Kidney epithelial cell (primary cell): ENCODE measurements around the gene FRY. TPM values are rescaled to one million over a fixed set of nuclear protein-coding genes. Genes with fewer than 3 reads are reported as not detected.
"Not testable (repeated sequence)": the region's sequence is repeated elsewhere in the genome, so short reads cannot be mapped to it uniquely, and the experiment has no call there.

Source experiments
- DNase-seq: peaks from one replicate; pipeline ENCODE4 v3.0.0-alpha.2; 2010; ENCODE audit warnings: low read depth
- H3K27me3 ChIP-seq: 2 replicates; pipeline ENCODE4 v1.6.0; 2011; ENCODE audit warnings: low read length; ENCODE audit not compliant: control insufficient read depth, insufficient read depth
- H3K36me3 ChIP-seq: 2 replicates; pipeline ENCODE4 v1.5.1; 2011; ENCODE audit warnings: low read length; ENCODE audit not compliant: control insufficient read depth, insufficient read depth
- H3K4me3 ChIP-seq: 2 replicates; pipeline ENCODE4 v1.5.1; 2011; ENCODE audit warnings: low read depth, mild to moderate bottlenecking, control low read depth, low read length
- total RNA-seq: library from RNA; depleted of rRNA; stranded (reverse); fragments of >200 nt; gene quantifications from 2 replicates; pipeline ENCODE4 v1.2.3, GENCODE V29; 2015
- TF ChIP-seq, protein P1 (sequence below): IDR thresholded peaks from 2 replicates; pipeline ENCODE4 v1.5.1; 2011; ENCODE audit warnings: mild to moderate bottlenecking, moderate library complexity, low read length, control low read depth, inconsistent platforms; ENCODE audit not compliant: insufficient read depth, poor library complexity, severe bottlenecking

Gene FRY
- total RNA-seq = 4.9 and 6.7 TPM in 2 replicates

DNA sequence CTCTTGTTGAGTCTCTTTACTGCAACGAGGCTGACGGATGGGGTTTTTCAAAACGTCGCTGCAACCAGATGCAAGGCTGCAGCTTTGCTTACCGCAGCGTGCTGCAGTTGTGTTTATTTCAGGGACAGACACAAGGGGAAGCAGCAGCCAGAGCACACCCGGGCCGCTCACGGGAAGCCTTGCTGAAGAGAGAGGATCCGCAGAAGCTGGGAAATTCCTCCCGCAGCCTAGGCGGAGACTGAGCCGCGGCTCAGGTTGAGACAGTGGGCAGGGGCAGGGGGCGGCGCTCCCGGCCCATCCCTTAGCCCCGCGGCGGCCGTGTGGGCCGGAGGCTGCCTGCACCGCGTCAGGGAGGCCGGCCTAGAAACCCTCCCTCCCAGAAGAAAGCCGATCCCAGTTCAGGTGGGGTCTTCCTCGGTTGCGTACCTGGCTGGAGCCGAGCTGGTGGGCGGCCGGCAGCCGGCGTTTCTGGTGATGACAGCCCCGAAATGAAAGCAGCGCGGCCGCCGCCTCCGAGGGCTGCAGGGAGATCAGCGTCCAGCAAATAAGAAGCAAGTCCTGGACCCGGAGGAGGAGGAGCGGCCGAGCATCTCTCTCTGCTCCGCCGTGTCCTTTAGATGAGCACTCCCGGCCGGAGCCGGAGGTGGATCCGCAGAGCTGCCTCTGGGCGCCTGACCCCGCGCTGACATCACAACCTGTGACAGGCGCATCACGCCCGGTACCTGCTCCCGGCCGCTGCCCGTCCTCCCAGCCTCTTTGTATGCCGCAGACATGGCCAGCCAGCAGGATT lies at the start of gene FRY:
TSS of gene FRY (plus strand) at position 750 of the 790 bp plus-strand sequence. CDS start at position 772, 22 bp downstream.
- Histone ChIP-seq H3K36me3 (no peaks in the 10 kb centered on the region), H3K27me3 (no peaks in the 10 kb centered on the region), H3K4me3 (peak within 1 kb of the TSS; percentile 67)
- TF ChIP-seq, protein P1, sequence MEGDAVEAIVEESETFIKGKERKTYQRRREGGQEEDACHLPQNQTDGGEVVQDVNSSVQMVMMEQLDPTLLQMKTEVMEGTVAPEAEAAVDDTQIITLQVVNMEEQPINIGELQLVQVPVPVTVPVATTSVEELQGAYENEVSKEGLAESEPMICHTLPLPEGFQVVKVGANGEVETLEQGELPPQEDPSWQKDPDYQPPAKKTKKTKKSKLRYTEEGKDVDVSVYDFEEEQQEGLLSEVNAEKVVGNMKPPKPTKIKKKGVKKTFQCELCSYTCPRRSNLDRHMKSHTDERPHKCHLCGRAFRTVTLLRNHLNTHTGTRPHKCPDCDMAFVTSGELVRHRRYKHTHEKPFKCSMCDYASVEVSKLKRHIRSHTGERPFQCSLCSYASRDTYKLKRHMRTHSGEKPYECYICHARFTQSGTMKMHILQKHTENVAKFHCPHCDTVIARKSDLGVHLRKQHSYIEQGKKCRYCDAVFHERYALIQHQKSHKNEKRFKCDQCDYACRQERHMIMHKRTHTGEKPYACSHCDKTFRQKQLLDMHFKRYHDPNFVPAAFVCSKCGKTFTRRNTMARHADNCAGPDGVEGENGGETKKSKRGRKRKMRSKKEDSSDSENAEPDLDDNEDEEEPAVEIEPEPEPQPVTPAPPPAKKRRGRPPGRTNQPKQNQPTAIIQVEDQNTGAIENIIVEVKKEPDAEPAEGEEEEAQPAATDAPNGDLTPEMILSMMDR = peak; percentile 17
- no peak for DNase-seq

DNA sequence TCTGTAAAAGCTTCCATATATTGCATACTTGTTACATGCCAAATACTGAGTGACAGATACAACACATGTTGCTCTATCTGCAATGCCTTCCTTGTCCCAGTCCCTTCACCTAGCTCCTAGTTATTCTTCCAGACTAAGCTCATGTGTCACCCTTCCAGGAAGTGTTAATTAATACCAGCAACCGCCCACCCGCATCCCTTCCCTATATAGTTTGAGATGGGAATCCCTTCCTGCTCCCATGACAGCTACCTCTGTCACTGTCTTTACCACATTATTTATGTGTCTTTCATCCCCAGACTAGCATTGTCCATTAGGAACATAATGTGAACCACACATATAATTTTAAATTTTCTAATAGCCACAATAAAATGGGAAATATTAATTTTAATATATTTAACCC lies 49.5 kb upstream of the FRY start:
- no peak overlapping the region for H3K4me3 ChIP-seq
- no peaks in the 10 kb centered on the region for H3K27me3 ChIP-seq
- H3K36me3 ChIP-seq = no peaks in the 10 kb centered on the region
- DNase-seq = no peak
- TF ChIP-seq, protein P1 = no peak

DNA sequence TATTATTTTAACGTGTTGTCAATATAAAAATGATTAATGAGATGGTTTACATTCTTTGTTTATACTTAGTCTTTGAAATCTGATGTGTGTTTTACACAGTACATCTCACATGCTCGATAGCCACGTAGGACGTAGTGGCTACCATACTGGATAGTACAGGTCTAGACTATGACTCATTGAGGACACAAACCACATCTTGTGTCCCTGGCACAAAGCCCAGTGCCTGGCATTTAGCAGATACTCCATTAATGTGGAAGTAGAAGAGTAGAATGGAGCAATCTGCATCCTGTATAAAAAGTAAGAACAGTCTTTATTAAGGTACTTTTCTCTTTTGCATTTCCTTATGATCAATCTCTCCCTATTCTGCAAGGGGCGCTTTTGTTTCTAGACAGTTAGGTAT lies 49.0 kb upstream of the FRY start:
- Histone ChIP-seq H3K4me3 (no peak overlapping the region), H3K27me3 (no peaks in the 10 kb centered on the region), H3K36me3 (no peaks in the 10 kb centered on the region)
- DNase-seq = peak; percentile 96
- TF ChIP-seq, protein P1 = no peak

DNA sequence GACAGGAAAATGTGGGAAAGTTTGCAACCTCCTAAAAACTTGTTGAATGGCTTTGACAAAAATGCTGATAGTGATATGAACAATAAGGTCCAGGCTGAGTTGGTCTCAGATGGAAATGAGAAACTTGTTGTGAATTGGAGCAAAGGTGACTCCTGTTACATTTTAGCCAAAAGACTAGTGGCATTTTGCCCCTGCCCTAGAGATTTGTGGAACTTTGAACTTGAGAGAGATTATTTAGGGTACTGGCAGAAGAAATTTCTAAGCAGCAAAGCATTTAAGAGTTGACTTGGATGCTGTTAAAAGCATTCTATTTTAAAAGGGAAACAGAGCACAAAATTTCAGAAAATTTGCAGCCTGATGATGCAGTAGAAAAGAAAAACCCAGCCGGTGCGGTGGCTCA lies 47.9 kb upstream of the FRY start:
- not testable (repeated sequence) for DNase-seq, H3K4me3 ChIP-seq, H3K27me3 ChIP-seq, H3K36me3 ChIP-seq

DNA sequence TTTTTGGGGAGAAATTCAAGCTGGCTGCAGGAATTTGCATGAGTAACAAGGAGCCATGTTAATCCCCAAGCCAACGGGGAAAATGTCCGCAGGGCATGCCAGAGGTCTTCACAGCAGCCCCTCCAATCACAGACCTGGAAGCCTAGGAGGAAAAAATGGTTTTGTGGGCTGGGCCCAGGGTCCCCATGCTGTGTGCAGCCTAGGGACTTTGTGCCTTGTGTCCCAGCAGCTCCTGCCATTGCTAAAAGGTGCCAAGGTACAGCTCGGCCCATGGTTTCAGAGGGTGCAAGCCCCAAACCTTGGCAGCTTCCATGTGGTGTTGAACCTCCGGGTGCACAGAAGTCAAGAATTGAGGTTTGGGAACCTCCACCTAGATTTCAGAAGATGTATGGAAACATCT lies 47.2 kb upstream of the FRY start:
- not testable (repeated sequence) for H3K36me3 ChIP-seq, H3K27me3 ChIP-seq, DNase-seq, H3K4me3 ChIP-seq

DNA sequence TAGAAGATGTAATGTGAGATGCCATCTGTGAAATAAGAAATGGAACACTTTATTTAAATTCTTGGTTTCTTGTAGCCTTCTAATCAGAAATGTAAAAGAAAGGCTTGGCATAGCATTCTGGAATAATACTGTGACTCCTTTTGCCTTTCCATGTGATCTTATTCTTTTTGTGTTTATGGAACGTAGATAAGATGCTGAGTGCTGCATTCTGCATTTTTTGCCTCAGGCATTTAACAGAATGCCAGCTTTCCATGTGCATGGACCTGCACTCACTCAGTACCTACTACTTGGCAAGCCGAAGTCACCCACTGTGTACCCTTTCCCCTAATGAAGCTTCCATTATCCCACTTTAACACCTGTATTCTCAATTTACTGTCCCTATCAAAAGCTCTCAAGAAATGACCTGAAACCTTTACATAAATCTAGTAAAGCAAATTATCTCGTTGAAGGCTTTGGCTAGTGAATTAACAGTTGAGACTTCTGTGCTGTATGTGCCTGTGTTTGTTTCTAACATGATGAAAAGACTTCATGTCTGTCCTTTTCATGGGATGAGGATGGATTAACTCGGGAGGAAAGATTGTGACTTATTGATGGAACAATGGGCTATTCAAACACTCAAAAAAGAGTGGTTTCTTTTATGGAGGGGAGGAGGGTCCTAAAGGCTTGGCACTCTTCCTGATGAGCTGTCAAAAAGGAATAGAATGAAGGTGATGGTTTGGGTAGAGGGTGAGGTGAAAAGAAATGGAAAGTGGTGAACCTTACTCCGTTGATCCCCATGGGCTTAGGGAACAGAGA lies 44.7 kb upstream of the FRY start:
- Histone ChIP-seq H3K4me3 (no peak overlapping the region), H3K27me3 (no peaks in the 10 kb centered on the region), H3K36me3 (no peaks in the 10 kb centered on the region)
- TF ChIP-seq, protein P1 = no peak
- no peak for DNase-seq
